CD4-positive, alpha-beta T cell treated with Interleukin-6 at 100 ng/mL for 8 hours (primary cell): Measurements from ENCODE around the gene NFRKB.
"Not testable (repeated sequence)": the region's sequence is repeated elsewhere in the genome, so short reads cannot be mapped to it uniquely, and the experiment has no call there.

ENCODE experiments used
- DNase-seq: peaks from one replicate; pipeline ENCODE4 v3.0.0-alpha.2; 2020; ENCODE audit warnings: mixed read lengths, low spot score

The NFRKB gene

DNA sequence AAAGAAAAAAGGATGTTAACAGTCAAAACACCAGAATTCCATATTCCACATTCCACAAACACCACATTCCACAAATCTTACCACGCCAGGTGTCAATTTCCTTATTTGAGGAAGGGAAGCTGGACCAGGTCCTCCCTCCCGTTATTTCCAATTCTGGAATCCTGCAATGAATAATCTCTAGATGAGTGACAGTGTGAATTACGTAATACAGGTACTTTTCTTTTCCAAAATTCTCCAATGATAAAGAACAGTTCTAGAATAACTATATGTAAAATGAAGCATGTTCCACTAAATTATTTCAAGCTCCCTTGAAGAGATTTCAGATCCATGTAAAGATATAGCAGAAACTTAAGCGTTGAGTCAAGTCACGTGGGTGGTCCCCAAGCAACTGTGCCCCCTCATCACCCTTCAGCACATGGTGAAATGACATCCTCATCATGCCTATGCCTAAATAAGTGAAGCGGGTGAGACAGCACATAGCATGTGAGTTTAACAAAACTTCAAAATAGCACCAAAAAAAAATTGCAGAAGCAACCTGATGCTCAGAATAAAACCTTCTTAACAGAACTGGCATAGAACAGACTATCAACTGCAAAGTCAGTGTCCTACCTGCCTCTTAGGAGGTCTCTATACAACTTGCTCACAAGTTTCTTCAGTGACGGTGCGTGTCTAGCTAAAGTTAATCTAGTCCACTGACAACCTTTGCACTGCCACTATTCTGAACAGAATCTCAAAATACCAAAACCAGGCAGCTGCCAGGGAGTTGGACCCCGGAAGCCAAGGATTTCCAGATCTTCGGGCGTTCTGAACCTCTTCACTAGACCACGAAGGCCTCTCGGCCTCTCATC, 876 bp downstream of the NFRKB start:
- peak; percentile 4 for DNase-seq

DNA sequence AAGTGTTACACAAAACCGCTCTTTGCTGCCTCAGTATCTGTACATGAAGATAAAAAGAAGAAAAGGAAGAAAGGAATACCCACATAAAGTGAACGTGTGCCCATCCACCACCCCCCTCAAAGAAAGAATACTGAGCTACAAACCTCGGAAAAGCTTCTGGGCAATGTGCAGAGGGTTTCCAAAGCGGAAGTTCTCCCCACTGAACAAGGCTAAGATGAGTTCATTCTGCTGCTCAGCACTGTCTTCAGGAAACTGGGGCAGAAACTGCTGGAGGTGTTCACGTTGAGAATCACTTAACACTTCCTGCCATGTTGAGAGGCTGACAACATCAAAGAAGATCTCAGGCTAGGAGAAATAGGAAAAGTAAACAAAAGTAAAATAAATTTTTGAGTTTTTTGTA, 6.9 kb downstream of the NFRKB start:
- DNase-seq: peak; percentile 56

DNA sequence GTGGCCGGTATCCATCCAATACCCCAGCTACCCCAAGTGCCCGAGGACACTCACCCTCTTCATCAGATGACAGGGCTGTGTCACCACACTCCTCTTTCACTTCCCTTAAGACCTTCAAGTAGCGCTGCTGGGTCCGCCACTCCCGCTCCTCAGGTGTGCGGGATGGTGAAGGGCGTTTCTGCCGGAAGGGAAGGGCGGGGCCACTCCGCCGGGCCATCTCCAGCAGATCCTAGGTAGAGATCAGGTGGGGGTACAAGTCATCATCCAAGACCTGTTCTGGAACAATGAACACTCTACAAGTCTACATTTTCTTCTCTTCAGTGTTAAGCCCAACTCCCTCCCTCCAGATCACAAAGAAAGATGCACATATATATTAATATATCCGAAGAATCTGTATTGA, 10.0 kb downstream of the NFRKB start:
- no peak for DNase-seq

DNA sequence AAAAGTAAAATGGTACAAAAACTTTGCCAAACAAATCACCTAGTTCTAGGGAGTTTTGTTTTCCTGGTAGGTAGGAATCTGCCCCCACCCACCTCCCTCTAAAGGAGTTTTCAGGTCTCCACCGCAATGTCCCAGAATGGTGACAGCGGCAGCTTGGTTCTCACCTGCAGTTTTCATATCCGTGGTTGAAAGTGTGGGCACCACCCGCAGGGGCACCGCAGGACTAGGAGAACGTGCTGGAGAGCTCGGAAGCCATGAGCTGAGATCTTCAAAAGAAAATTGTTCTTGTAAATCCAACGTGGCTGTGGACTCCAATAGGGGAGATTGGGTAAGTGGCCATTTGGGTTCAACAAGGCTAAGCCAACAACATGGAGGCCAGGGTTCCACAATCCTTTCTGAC, 10.8 kb downstream of the NFRKB start:
- DNase-seq: no peak

DNA sequence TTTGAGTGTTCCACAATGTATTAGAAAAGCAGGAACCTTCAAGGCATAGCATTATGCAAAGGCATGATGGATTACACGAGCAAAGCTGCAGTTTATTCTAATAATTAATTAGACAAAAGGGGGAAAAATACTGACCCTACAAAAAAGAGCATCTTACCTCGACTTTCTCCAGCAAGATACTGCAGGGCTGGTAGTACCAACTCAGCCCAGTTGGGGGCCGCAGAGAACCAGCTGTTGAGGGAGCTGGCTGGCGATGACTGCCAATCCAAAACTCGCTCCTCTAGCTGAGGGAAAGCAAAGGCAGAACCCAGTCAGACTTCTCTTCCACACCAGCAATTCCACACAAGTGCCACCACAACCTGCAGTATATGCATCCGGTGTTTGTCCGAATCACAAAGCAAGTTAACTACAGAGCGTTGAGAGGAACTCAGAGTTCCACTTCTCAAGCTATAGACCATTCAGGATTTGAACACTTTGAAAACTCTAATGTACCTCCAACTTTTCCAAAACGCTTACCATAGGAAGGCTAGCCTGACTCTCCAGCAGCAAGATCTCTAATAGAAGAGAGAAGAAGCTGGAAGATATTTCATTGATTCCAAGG, 13.7 kb downstream of the NFRKB start:
- peak; percentile 36 for DNase-seq

DNA sequence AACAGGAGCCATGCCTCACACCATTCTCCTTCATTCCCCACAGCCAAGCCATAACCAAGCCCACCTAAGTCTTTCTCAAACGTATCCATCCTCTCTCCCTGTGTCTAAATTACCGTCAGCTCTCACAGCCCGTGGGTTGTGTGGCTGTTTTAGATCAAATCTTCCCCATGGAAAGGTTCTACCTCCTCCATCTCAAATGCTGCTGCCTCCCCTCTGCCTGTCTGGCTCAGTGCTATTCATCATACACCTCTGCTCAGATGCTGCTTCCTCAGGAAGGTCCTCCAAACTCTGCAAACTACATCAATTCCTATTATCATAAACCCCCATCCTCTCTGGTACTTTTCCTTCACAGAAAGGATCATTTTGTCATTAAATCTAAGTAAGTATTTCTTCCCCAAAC, 15.1 kb downstream of the NFRKB start:
- no peak for DNase-seq

DNA sequence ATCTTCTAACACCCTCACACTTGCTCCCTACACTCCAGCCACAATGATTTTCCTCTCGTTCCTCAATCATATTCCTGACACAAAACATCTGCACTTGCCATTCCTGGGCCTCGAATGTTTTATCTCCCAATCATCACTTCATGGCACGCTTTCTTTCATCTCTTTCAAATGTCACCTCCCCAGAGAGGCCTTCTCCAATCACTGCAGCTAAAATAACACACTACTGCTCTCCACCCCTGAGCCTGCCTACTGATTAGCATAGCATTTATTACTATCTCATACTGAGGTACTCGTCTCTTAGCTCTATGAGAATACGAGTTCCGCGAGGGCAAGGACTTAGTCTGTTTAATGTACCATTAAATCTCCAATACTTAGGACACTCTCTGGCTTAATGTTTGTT, 23.5 kb downstream of the NFRKB start:
- DNase-seq: no peak

DNA sequence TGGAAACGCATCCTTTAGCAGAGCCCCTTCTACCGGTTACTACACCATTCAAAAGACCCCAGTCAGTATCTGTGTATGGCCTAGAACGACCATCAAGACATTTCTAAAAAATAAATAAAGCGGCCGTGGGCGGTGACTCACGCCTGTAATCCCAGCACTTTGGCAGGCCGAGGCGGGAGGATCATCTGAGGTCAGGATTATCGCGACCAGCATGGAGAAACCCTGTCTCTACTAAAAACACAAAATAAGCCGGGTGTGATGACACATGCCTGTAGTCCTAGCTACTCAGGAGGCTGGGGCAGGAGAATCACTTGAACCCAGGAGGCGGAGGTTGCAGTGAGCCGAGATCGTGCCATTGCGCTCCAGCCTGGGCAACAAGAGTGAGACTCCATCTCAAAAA, 26.8 kb downstream of the NFRKB start:
- DNase-seq: not testable (repeated sequence)

DNA sequence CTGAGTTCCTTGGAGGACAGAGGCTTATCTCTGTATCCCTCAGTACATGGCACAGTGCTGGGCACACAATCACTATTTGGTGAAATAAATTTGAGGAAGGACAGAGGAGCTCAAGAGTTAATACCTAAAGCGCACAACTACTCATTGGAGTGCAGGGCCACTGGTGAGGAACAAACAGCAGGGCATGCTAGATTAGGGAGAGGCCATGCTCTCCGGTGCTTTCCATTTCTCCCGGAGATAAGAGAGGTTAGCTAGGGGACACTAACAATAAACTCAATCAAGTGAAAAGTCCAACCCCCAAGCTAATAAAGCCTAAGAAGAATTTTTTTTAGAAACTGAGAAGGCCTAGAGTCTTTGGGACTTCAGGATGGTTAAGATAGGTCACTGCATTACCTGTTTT, 29.1 kb downstream of the NFRKB start:
- no peak for DNase-seq

DNA sequence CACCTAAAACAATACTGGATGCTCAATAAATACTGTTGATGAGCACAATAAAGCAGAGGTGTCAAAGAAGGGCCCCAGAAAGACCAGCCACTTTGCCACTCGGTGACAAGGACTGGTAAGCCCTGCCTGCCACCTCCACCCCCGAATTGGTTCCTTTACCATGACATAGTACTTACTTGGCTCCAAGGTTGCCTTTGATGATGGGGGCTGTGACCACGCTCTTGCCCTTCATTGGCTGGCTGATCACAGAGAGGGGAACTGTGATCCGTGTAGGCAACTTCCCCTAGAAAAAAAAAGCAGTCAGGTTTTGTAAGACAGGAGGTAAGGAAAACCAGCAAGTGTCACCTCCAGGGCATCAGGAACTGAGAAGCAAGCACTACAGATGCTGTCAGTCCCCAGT, 29.7 kb downstream of the NFRKB start:
- DNase-seq: no peak

DNA sequence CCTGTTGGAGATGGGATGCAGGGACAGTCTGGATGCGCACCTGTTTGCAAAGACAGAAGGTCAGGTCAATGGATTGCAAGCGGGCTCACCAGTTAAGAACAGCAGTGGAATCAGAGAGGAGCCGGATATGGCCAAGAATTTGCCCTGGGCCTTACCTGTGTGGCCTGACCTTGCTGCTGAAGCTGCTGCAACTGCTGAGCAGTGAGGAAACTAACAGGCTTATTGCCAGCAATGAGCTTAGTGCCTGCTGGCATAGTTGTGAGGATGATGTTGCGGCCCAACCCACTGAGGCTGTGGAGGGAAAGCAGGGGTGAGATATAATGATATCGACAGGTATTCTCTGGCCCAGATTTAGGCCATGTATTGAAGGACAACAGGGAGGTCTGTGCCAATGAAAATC, 30.6 kb downstream of the NFRKB start:
- no peak for DNase-seq

DNA sequence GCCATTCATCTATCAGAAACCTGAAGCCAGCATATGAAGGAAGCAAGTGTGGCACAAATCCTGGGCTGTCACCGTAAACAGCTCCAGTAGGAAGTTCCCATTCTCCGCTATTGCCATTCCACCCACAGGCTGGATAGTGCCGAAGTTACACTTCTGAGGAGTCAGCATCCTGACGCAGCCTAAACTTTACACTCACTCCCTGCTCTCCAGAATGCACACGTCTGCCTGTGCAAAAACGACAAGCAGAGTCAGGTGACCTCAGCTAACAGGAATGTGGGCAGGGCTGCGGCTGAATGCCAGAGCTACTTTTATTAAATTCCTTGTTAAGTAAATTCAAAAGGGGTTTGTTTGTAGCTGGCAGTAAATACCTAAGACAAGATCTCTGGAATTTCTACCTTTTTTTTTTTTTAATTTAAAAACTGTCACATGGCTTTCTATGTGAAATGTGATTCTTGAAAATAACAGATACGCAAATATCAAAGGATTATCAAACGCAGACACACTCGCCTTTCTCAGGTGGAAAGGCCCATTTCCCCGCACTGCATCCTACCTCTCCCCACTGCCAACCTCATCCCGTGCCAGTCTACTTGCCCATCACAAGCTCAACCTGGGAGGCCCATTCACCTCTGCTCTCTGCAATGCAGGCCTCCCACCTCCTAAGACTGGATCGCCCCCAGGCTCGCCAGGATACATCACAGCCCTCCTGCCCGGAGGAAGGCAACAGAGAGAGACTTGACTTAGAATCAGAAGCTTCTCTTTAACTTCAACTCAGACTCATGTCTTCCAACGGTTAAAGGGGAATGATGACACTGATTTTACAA, 33.5 kb downstream of the NFRKB start:
- DNase-seq: no peak

DNA sequence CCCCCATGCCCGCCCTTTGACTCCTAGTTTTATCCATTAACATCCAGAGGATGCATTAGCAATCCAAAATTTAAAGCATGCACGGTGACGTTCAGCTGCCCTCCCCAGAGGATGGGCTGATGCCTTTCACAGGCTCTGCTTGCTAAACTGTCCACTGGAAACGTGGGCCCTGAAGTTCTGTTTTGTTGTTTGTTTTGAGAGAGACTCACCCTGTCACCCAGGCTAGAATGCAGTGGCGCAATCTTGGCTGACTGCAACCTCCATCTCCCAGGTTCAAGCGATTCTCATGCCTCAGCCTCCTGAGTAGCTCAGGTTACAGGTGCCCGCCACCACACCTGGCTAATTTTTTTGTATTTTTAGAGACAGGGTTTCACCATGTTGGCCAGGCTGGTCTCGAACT, 39.3 kb downstream of the NFRKB start:
- DNase-seq: no peak

DNA sequence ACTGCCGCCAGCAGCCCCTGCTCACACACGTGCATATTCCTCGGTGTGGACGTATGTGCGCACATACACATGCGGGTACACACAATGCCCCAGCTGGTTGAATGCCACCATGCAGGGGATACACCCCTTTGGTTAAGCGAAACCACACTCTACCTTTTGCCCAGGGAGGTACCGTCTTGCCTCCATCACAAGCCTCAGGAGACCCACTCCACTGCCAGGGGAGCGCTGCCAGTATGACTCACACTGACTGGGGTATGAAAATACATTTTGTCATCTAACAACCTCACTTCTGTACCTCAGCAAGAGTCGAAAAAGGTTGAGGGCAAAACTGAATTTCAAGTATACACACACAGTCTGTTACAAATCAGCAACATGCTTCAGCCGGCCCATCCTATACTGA, 40.3 kb downstream of the NFRKB start:
- DNase-seq: no peak

DNA sequence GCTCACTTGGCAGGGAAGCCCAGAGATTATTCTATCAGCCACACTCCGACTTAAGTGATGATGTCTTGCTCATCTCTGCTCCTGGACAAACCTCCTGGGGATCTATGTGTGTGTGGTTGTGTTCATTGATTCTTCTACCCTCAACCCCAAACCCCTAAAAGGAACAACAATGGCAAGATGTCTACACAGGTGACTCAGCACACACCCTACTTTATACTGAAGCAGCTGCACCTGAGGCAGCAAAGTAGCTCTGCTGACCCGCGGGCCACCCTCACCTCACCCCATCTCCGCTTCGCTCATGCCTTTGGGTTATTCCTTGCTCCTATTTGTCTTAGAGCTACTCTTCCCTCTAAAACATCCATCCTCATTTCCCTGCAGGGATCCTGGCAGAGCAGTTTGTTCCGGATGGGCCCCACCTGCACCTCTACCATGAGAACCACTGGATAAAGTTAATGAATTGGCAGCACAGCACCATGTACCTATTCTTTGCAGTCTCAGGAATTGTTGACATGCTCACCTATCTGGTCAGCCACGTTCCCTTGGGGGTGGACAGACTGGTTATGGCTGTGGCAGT, 41.1 kb downstream of the NFRKB start:
- no peak for DNase-seq

DNA sequence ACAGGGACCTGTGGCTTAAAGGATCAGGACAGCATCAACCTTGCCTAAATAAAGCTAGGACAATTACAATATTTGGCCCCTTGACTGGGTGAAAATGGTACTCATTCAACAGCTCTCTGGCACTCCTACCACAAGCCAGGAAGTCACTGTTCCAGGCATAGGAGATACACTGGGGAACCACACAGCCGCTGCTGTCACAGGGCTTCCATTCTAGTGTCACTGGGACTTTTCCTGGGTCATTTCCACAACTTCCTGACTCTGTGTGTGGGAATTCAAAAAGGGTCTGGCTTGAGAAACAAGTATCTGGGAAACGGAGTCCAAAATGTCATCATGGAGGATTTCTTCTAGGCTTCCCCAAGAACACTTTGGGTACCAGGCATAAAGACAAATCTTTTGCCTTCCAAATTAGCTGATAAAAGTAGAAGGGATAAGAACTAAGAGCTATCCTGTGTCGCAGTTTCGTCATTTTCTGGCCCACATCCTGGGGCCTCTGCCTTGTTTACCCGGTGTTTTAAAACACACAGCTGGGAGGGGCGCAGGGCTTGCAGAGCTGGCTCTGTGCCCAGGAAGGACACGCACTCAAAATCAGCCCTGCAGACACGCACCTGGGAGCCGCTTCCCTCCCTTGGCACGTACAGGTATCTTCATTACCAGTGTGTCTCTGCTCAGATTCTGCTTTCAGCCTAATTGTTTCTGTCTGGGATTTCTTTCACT, 41.7 kb downstream of the NFRKB start:
- peak; percentile 90 for DNase-seq

DNA sequence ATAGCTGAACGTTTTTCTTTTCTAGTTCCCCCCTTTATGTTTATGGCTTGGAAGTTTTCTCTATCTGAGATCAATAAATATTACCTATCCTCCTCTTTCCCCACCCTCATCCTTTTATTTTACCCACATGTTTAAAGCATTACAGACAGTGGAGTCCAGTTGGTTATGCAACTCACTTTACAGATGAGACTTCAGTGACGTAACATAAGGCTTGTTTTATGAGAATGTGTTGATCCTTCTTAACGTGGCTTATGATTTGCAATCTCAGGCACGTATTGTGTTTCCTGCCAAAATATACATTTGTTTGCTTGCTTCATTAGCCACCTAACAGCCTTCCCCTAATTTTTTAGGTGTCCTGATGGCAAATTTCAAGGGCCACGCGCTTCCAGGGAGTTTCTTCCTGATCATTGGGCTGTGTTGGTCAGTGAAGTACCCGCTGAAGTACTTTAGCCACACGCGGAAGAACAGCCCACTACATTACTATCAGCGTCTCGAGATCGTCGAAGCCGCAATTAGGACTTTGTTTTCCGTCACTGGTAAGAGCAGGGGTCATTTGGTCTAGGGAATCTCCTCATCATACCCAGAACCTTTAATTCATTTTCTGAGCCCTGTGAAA, 43.1 kb downstream of the NFRKB start:
- no peak for DNase-seq

DNA sequence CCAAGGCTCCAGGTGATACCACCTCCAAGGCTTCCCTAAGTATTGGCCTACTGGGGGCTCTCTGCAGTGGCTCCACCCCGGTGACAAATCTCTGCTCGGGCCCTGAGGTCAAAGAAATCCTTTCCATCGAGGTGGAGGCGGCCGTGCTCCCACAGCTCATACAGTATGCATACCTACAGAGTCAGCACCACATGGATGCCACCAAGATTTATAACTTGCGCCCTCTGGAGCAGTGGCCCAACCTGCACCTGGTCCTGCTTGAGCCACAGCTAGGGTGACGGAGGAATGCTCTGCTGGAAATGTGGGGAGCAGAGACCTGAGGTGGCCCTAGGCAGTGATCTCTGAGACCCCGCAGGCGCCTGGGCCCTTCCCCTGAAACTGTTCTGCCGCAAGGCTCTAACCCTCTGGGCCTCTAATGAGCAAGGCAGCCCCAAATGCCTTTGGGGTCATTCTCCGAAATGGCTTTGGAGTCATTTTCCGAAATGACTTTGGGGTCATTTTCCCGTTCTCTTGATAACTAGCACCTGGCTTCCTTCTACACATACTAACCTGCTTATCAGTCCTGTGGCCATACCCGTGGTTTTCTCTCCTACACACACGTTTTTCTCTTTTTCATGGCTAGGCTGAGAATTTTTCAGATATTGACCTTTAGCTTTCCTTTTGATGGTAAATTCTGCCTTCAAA, 45.8 kb downstream of the NFRKB start:
- no peak for DNase-seq

DNA sequence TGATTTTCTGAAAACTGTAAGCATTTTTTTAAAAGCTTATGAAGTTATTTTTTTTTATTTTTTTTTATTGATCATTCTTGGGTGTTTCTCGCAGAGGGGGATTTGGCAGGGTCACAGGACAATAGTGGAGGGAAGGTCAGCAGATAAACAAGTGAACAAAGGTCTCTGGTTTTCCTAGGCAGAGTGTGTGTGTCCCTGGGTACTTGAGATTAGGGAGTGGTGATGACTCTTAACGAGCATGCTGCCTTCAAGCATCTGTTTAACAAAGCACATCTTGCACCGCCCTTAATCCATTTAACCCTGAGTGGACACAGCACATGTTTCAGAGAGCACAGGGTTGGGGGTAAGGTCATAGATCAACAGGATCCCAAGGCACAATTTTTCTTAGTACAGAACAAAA, 48.0 kb downstream of the NFRKB start:
- DNase-seq: not testable (repeated sequence)

DNA sequence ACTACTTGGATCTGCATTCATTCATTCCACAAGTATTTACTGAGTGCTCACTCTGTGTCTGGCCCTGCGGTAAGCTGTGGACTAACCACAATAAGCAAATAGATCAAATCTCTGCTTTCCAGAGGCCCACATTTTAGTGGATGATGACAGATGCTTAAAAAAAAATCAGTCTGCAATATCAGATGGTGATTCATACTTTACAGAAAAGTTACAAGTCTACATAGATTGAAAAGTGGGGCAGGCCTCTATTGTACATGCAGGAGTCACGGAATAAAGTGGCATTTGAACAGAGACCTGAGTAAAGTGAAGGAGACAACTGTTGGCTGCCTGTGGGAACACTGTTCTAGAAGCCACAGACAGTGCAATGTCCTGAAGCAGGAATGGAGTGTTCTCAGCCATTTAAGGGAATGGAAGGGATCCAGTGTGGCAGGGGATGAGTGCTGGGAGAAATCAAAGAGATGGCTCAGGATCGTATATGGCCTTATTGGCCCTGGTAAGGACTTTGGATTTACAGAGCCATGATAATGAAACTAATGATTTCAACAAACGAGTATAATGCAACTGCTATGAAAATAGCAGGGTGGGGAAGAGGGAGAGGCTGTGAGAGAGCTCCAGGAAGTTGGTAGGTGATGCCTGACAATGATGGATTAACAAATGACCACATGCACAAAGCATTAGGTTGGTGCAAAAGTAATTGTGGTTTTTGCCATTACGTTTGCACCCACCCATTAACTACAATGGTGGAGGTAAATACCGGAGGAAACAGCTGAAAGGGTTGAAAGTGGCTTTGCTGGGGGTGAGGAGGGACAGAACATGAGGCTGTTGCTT, 48.7 kb downstream of the NFRKB start:
- peak; percentile 58 for DNase-seq
